Prostate gland (tissue), 2 donors: ENCODE data around the gene SV2B.

Experiments used
- POLR2A ChIP-seq: fragments of 450-650 bp; IDR thresholded peaks from one replicate; pipeline ENCODE4 v1.6.1; 2016; ENCODE audit warnings: antibody characterized with exemption, mild to moderate bottlenecking
- TF ChIP-seq, protein P1 (sequence below), 4 experiments: fragments of 200-600 bp in 2 of 4; fragments of 450-650 bp in 2 of 4; sonication (generic) in 2 of 4; IDR thresholded peaks; 1 replicate in 3 of 4; 2 replicates in 1 of 4; pipeline ENCODE4 v1.5.1; 2016 to 2019; ENCODE audit warnings: antibody characterized with exemption in 4 of 4, mild to moderate bottlenecking in 2 of 4, moderate library complexity in 2 of 4

DNA sequence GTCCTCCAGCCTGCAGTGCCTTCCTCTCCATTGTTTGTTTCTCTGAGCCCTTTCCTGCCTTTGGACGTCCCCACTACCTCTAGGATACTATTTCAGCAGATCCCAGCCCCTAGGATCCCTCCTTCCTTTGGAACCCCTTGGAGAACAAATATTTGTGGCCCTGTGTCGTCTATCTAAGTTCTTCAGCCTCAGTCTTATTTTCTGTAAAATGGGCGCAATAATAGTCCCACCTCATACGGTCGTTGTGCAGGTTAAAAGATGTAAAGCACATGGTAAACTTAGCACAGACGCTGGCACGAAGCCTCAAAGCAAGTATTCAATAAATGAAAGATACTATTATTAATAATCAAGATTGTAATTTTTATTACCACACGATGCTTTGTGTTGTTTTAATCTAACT, 122.0 kb downstream of the SV2B start:
- TF ChIP-seq, protein P1, sequence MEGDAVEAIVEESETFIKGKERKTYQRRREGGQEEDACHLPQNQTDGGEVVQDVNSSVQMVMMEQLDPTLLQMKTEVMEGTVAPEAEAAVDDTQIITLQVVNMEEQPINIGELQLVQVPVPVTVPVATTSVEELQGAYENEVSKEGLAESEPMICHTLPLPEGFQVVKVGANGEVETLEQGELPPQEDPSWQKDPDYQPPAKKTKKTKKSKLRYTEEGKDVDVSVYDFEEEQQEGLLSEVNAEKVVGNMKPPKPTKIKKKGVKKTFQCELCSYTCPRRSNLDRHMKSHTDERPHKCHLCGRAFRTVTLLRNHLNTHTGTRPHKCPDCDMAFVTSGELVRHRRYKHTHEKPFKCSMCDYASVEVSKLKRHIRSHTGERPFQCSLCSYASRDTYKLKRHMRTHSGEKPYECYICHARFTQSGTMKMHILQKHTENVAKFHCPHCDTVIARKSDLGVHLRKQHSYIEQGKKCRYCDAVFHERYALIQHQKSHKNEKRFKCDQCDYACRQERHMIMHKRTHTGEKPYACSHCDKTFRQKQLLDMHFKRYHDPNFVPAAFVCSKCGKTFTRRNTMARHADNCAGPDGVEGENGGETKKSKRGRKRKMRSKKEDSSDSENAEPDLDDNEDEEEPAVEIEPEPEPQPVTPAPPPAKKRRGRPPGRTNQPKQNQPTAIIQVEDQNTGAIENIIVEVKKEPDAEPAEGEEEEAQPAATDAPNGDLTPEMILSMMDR (IDR thresholded peaks at IDR 0.05) = no peak
- no peak for TF ChIP-seq POLR2A
